GM21529 (cell line): ENCODE measurements around the gene RHCE.
"Not testable (repeated sequence)": the region's sequence is repeated elsewhere in the genome, so short reads cannot be mapped to it uniquely, and the experiment has no call there.

Source experiments
- ATAC-seq: cut with Tn5 transposase; IDR thresholded peaks from one replicate; pipeline ENCODE4 v1.9.1; 2021; ENCODE audit not compliant: unreplicated experiment

Gene RHCE

GRCh38 chr1:25420715-25421114, at the start of gene RHCE:
Gene RHCE (minus strand): TSS chr1:25420825. CDS start chr1:25420786, 39 bp downstream.
- ATAC-seq: not testable (repeated sequence)

- ATAC-seq: no peak
Observed at GRCh38 chr1:25469177-25469576, 48.6 kb upstream of the RHCE start.

- ATAC-seq: no peak
Observed at GRCh38 chr1:25468033-25468432, 47.4 kb upstream of the RHCE start.

- ATAC-seq: no peak
Observed at GRCh38 chr1:25467616-25468015, 47.0 kb upstream of the RHCE start.

- ATAC-seq: no peak
Observed at GRCh38 chr1:25467193-25467592, 46.6 kb upstream of the RHCE start.

GRCh38 chr1:25462732-25463131, 42.1 kb upstream of the RHCE start:
- ATAC-seq: no peak

GRCh38 chr1:25461849-25462248, 41.2 kb upstream of the RHCE start:
- no peak for ATAC-seq

- ATAC-seq: not testable (repeated sequence)
Observed at GRCh38 chr1:25460816-25461215, 40.2 kb upstream of the RHCE start.

- no peak for ATAC-seq
Observed at GRCh38 chr1:25460020-25460419, 39.4 kb upstream of the RHCE start.

- no peak for ATAC-seq
Observed at GRCh38 chr1:25458541-25459298, 38.1 kb upstream of the RHCE start.

- no peak for ATAC-seq
Observed at GRCh38 chr1:25456502-25456901, 35.9 kb upstream of the RHCE start.

GRCh38 chr1:25451908-25452307, 31.3 kb upstream of the RHCE start:
- no peak for ATAC-seq

- no peak for ATAC-seq
Observed at GRCh38 chr1:25450891-25451290, 30.3 kb upstream of the RHCE start.

GRCh38 chr1:25447547-25447946, 26.9 kb upstream of the RHCE start:
- ATAC-seq: no peak

- no peak for ATAC-seq
Observed at GRCh38 chr1:25445993-25446538, 25.4 kb upstream of the RHCE start.

GRCh38 chr1:25444604-25445003, 24.0 kb upstream of the RHCE start:
- not testable (repeated sequence) for ATAC-seq

- no peak for ATAC-seq
Observed at GRCh38 chr1:25443030-25443699, 22.5 kb upstream of the RHCE start.

GRCh38 chr1:25442178-25442577, 21.6 kb upstream of the RHCE start:
- no peak for ATAC-seq

- no peak for ATAC-seq
Observed at GRCh38 chr1:25439287-25439686, 18.7 kb upstream of the RHCE start.

- ATAC-seq: no peak
Observed at GRCh38 chr1:25437672-25438071, 17.0 kb upstream of the RHCE start.

GRCh38 chr1:25435397-25436108, 14.9 kb upstream of the RHCE start:
- no peak for ATAC-seq
